Peyer's patch (tissue), 4 donors: ENCODE data around the gene CSF1R. TPM values are rescaled to one million over a fixed set of nuclear protein-coding genes. Genes with fewer than 3 reads are reported as not detected.

Source experiments
- DNase-seq, 3 donors: peaks; one replicate each; pipeline ENCODE4 v3.0.0-alpha.2; 2017 to 2019
- H3K27ac ChIP-seq, 4 donors: fragments of 200-600 bp; sonication (generic); one replicate each; pipeline ENCODE4 v1.5.1; 2016 to 2019
- H3K27me3 ChIP-seq, 2 donors: fragments of 200-600 bp; sonication (generic); one replicate each; pipeline ENCODE4 v1.5.1; 2019
- H3K36me3 ChIP-seq, 3 donors: fragments of 200-600 bp; sonication (generic); one replicate each; pipeline ENCODE4 v1.5.1; 2016 to 2019
- H3K4me1 ChIP-seq, 4 donors: fragments of 200-600 bp; sonication (generic); one replicate each; pipeline ENCODE4 v1.5.1; 2016 to 2019
- H3K4me3 ChIP-seq, 4 donors: fragments of 200-600 bp; sonication (generic); 1 replicate in 3 of 4; 2 replicates in 1 of 4; pipeline ENCODE4 v1.5.1; 2016 to 2019; ENCODE audit warnings: mild to moderate bottlenecking in 1 of 4
- H3K9me3 ChIP-seq, 4 donors: fragments of 200-600 bp; sonication (generic); one replicate each; pipeline ENCODE4 v1.5.1; 2016 to 2019; ENCODE audit warnings: mild to moderate bottlenecking in 1 of 4
- POLR2A ChIP-seq, 2 donors: fragments of 450-650 bp; IDR thresholded peaks; one replicate each; pipeline ENCODE4 v1.5.1; 2017; ENCODE audit warnings: antibody characterized with exemption in 2 of 2, mild to moderate bottlenecking in 2 of 2, moderate library complexity in 2 of 2
- total RNA-seq, 4 donors: library from RNA; depleted of rRNA; stranded (reverse); fragments of >200 nt; gene quantifications; one replicate each; pipeline ENCODE4 v1.1.0, GENCODE V29; 2016
- TF ChIP-seq, protein P1 (sequence below), 6 experiments: fragments of 450-650 bp in 4 of 6; fragments of 200-600 bp in 2 of 6; sonication (generic) in 1 of 6; IDR thresholded peaks; one replicate each; pipeline ENCODE4 v1.5.1; 2017 to 2019; ENCODE audit warnings: antibody characterized with exemption in 6 of 6, mild to moderate bottlenecking in 3 of 6, moderate library complexity in 1 of 6

Gene CSF1R
- total RNA-seq, 4 donors from 2014 or later = 2.1 to 24.8 (median 13.5) TPM

- Histone ChIP-seq H3K27me3 (no peaks in the 10 kb centered on the region), H3K36me3 (peaks cover 0 to 14% (median 0%) of the 10 kb centered on the region in 3 donors), H3K27ac (no peak overlapping the region), H3K4me3 (no peak overlapping the region), H3K4me1 (peaks cover 0 to 11% (median 0%) of the 10 kb centered on the region in 4 donors), H3K9me3 (no peaks in the 10 kb centered on the region)
- TF ChIP-seq, protein P1, sequence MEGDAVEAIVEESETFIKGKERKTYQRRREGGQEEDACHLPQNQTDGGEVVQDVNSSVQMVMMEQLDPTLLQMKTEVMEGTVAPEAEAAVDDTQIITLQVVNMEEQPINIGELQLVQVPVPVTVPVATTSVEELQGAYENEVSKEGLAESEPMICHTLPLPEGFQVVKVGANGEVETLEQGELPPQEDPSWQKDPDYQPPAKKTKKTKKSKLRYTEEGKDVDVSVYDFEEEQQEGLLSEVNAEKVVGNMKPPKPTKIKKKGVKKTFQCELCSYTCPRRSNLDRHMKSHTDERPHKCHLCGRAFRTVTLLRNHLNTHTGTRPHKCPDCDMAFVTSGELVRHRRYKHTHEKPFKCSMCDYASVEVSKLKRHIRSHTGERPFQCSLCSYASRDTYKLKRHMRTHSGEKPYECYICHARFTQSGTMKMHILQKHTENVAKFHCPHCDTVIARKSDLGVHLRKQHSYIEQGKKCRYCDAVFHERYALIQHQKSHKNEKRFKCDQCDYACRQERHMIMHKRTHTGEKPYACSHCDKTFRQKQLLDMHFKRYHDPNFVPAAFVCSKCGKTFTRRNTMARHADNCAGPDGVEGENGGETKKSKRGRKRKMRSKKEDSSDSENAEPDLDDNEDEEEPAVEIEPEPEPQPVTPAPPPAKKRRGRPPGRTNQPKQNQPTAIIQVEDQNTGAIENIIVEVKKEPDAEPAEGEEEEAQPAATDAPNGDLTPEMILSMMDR (IDR thresholded peaks at IDR 0.05) = no peak
- no peak for TF ChIP-seq POLR2A (IDR thresholded peaks at IDR 0.05)
- DNase-seq = no peak
These were observed 40.5 kb upstream of the CSF1R start for GRCh38 chr5:150126921-150127265.

DNA sequence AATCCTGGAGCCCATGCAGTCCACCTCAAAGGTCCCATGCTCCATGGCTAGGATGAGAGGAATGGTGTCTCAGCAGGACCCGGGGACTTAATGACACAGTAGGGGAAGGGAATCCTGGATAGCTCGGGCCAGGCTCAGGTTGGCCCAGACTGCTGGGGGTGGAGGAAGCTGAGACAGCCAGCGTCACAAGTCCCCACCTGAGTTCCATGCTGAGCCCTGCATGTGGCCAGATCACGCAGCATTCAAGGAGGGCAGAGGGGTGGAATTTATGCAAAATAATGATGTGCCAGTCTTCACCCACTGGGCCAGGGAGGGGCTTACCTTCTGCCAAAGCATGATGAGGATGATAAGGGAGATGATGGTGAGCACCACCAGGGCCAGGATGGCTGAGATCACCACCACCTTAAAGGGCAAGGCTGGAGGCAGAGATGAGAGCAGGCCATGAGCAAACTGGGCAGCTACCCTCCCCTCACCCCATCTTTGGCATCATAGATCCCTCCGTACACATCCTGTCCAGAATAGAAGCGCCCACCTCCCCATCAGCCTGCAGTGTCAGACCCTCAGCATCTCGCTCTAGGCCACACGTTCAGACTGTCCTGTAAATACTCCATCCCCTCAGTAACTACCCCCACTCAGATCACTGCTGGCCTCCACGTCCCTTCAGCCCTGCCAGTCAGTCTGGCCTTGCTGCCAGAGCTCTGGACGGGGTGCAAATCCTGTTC is 40.0 kb upstream of the CSF1R start:
- Histone ChIP-seq H3K9me3 (no peaks in the 10 kb centered on the region), H3K4me3 (no peak overlapping the region), H3K27ac (no peak overlapping the region), H3K27me3 (no peaks in the 10 kb centered on the region), H3K4me1 (peaks cover 0 to 15% (median 0%) of the 10 kb centered on the region in 4 donors), H3K36me3 (peaks cover 0 to 14% (median 0%) of the 10 kb centered on the region in 3 donors)
- no peak for TF ChIP-seq POLR2A (IDR thresholded peaks at IDR 0.05)
- TF ChIP-seq, protein P1 (IDR thresholded peaks at IDR 0.05) = no peak
- DNase-seq = no peak

DNA sequence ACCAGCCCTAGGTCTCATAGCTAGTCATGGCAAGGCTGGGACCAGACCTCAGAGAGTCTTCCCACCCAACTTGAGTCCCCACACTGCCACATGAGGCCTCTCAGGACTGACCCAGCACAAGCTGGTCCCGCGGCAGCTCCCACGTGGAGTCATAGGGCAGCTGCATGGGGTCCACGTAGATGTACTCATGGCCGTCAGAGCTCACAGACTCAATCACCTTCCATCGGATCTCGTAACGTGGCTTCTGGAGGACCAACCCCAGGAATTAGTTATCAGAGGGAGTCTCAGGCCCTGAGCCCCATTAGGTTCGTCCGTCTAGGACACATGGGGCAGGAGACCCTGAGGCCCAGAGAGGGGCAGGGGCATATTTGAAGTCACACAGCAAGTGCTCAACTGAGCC is 39.0 kb upstream of the CSF1R start:
- Histone ChIP-seq H3K9me3 (no peaks in the 10 kb centered on the region), H3K27ac (no peak overlapping the region), H3K36me3 (peaks cover 0 to 22% (median 0%) of the 10 kb centered on the region in 3 donors), H3K27me3 (no peaks in the 10 kb centered on the region), H3K4me3 (no peak overlapping the region), H3K4me1 (peaks cover 0 to 15% (median 0%) of the 10 kb centered on the region in 4 donors)
- TF ChIP-seq POLR2A (IDR thresholded peaks at IDR 0.05) = no peak
- TF ChIP-seq, protein P1 (IDR thresholded peaks at IDR 0.05) = no peak
- no peak for DNase-seq

- Histone ChIP-seq H3K36me3 (peaks cover 0 to 26% (median 0%) of the 10 kb centered on the region in 3 donors), H3K4me3 (no peak overlapping the region), H3K4me1 (peaks cover 0 to 12% (median 0%) of the 10 kb centered on the region in 4 donors), H3K9me3 (no peaks in the 10 kb centered on the region), H3K27me3 (no peaks in the 10 kb centered on the region), H3K27ac (no peak overlapping the region)
- TF ChIP-seq POLR2A (IDR thresholded peaks at IDR 0.05) = no peak
- TF ChIP-seq, protein P1 (IDR thresholded peaks at IDR 0.05) = no peak
- DNase-seq = no peak
These were observed 38.2 kb upstream of the CSF1R start for GRCh38 chr5:150124596-150124995.

DNA sequence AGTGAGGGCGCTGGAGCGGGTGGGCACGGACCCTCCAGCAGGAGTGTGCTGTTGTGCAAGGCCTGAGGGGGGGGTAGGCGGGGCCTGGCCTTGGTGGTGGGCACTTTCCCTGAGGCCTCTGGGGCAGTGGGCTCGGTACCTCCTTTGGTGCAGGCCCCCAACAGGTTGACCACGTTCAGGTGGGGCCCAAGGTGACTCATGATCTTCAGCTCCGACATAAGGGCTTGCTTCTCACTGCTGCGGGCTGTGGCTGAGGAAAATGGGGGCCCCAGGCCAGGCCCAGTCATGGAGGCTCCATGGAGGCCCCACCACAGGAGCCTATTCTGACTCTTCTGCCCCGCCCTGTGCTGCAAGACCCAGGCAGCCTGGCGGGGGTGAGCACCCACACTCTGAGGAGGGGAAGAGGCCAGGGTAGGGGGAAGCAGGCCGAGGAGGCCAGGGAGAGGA is 37.8 kb upstream of the CSF1R start:
- Histone ChIP-seq H3K4me1 (peaks cover 0 to 10% (median 0%) of the 10 kb centered on the region in 4 donors), H3K36me3 (peaks cover 0 to 26% (median 0%) of the 10 kb centered on the region in 3 donors), H3K9me3 (no peaks in the 10 kb centered on the region), H3K27ac (no peak overlapping the region), H3K4me3 (no peak overlapping the region), H3K27me3 (no peaks in the 10 kb centered on the region)
- TF ChIP-seq POLR2A (IDR thresholded peaks at IDR 0.05) = no peak
- TF ChIP-seq, protein P1 (IDR thresholded peaks at IDR 0.05) = no peak
- no peak for DNase-seq
